ENCODE data around the gene EPB41L4B.

EPB41L4B gene

GRCh38 chr9:109336409-109336808 lies 15.6 kb upstream of the EPB41L4B start:
- peak; percentile 50 for DNase-seq (ENCODE audit: low read depth)
- TF ChIP-seq MAX (IDR thresholded peaks at IDR 0.05; ENCODE audit: low read depth, low read length): no peak
- TF ChIP-seq POLR2A (IDR thresholded peaks at IDR 0.05; ENCODE audit: extremely low read depth, insufficient read length): no peak
- no peak for TF ChIP-seq MYC (IDR thresholded peaks at IDR 0.05; ENCODE audit: low read depth, low read length)
- no peak for TF ChIP-seq CTCF (IDR thresholded peaks at IDR 0.05; ENCODE audit: low read depth, low read length)
- H3K4me3 ChIP-seq (ENCODE audit: low read depth, low read length): no peak overlapping the region

- TF ChIP-seq MAX (IDR thresholded peaks at IDR 0.05; ENCODE audit: low read depth, low read length) (0 out of 2 replicates have a peak, but pooled peaks have one; percentile 4), CTCF (IDR thresholded peaks at IDR 0.05; ENCODE audit: low read depth, low read length) (no peak)
- H3K4me3 ChIP-seq (ENCODE audit: low read depth, low read length): peak overlapping the region; percentile 1
- peak; percentile 74 for DNase-seq (ENCODE audit: low read depth)
These were observed 15.1 kb upstream of the EPB41L4B start for GRCh38 chr9:109335929-109336328.

GRCh38 chr9:109335121-109335520 lies 14.3 kb upstream of the EPB41L4B start:
- H3K4me3 ChIP-seq (ENCODE audit: low read depth, low read length): no peak overlapping the region
- no peak for TF ChIP-seq MAX (IDR thresholded peaks at IDR 0.05; ENCODE audit: low read depth, low read length)
- no peak for TF ChIP-seq POLR2A (IDR thresholded peaks at IDR 0.05; ENCODE audit: extremely low read depth, insufficient read length)
- no peak for TF ChIP-seq MYC (IDR thresholded peaks at IDR 0.05; ENCODE audit: low read depth, low read length)
- TF ChIP-seq CTCF (IDR thresholded peaks at IDR 0.05; ENCODE audit: low read depth, low read length): no peak
- no peak for DNase-seq (ENCODE audit: low read depth)

- H3K4me3 ChIP-seq (ENCODE audit: low read depth, low read length): no peak overlapping the region
- TF ChIP-seq CTCF (IDR thresholded peaks at IDR 0.05; ENCODE audit: low read depth, low read length): no peak
- TF ChIP-seq MYC (IDR thresholded peaks at IDR 0.05; ENCODE audit: low read depth, low read length): no peak
- no peak for TF ChIP-seq POLR2A (IDR thresholded peaks at IDR 0.05; ENCODE audit: extremely low read depth, insufficient read length)
- DNase-seq (ENCODE audit: low read depth): no peak
These were observed 10.5 kb upstream of the EPB41L4B start for GRCh38 chr9:109331353-109331752.

GRCh38 chr9:109329638-109330258 lies 8.9 kb upstream of the EPB41L4B start:
- no peak overlapping the region for H3K4me3 ChIP-seq (ENCODE audit: low read depth, low read length)
- DNase-seq (ENCODE audit: low read depth): no peak
- TF ChIP-seq POLR2A (IDR thresholded peaks at IDR 0.05; ENCODE audit: extremely low read depth, insufficient read length) (no peak), CTCF (IDR thresholded peaks at IDR 0.05; ENCODE audit: low read depth, low read length) (no peak), MYC (IDR thresholded peaks at IDR 0.05; ENCODE audit: low read depth, low read length) (no peak), MAX (IDR thresholded peaks at IDR 0.05; ENCODE audit: low read depth, low read length) (no peak)

All from NB4 (cell line).